CD4-positive, alpha-beta T cell treated with Interleukin-6 at 100 ng/mL for 8 hours (primary cell): ENCODE data around the gene ARX.

Experiments
- DNase-seq: peaks from one replicate; pipeline ENCODE4 v3.0.0-alpha.2; 2020; ENCODE audit warnings: mixed read lengths, low spot score

The ARX gene

GRCh38 chrX:25016938-25017598 is 1.3 kb upstream of the ARX start:
- DNase-seq = no peak

- no peak for DNase-seq
Measured at GRCh38 chrX:25016361-25016671, 551 bp upstream of the ARX start.

GRCh38 chrX:25014366-25014838 is 1.4 kb downstream of the ARX start:
- no peak for DNase-seq

GRCh38 chrX:25013632-25014365 is 2.0 kb downstream of the ARX start:
- DNase-seq = no peak

- DNase-seq = no peak
Measured at GRCh38 chrX:25012793-25013631, 2.8 kb downstream of the ARX start.

- DNase-seq = no peak
Measured at GRCh38 chrX:25012433-25012735, 3.4 kb downstream of the ARX start.

- no peak for DNase-seq
Measured at GRCh38 chrX:25011589-25012432, 4.0 kb downstream of the ARX start.

GRCh38 chrX:25010784-25011588 is 4.8 kb downstream of the ARX start:
- DNase-seq = no peak

- no peak for DNase-seq
Measured at GRCh38 chrX:25009407-25009806, 6.4 kb downstream of the ARX start.

GRCh38 chrX:25007059-25008053 is 8.4 kb downstream of the ARX start:
- no peak for DNase-seq

GRCh38 chrX:25006586-25007058 is 9.1 kb downstream of the ARX start:
- no peak for DNase-seq

GRCh38 chrX:25005382-25006185 is 10.2 kb downstream of the ARX start:
- DNase-seq = no peak

GRCh38 chrX:25005034-25005381 is 10.8 kb downstream of the ARX start:
- no peak for DNase-seq

- DNase-seq = no peak
Measured at GRCh38 chrX:25004485-25005032, 11.2 kb downstream of the ARX start.

- no peak for DNase-seq
Measured at GRCh38 chrX:25004040-25004439, 11.7 kb downstream of the ARX start.

- no peak for DNase-seq
Measured at GRCh38 chrX:25003066-25003849, 12.5 kb downstream of the ARX start.

GRCh38 chrX:25002661-25003020 is 13.1 kb downstream of the ARX start:
- DNase-seq = no peak
